GM23248 (cell line): ENCODE data around the gene ST6GAL1.

Source experiments
- EZH2 ChIP-seq: fragments of 200-600 bp; sonication (generic); IDR thresholded peaks from 2 replicates; pipeline ENCODE4 v1.6.1; 2018; ENCODE audit warnings: antibody characterized with exemption, mild to moderate bottlenecking; ENCODE audit not compliant: insufficient read depth, poor library complexity, severe bottlenecking
- EZH2phosphoT487 ChIP-seq: fragments of 200-600 bp; sonication (generic); IDR thresholded peaks from 2 replicates; pipeline ENCODE4 v1.6.1; 2018; ENCODE audit warnings: antibody characterized with exemption, moderate library complexity, mild to moderate bottlenecking, low read depth; ENCODE audit not compliant: insufficient read depth

GRCh38 chr3:187122261-187122660 is 191.9 kb downstream of the ST6GAL1 start:
- no peak for TF ChIP-seq EZH2phosphoT487
- no peak for TF ChIP-seq EZH2
